ENCODE measurements around the gene INO80.
"Not testable (repeated sequence)": the region's sequence is repeated elsewhere in the genome, so short reads cannot be mapped to it uniquely, and the experiment has no call there.

INO80 gene

DNA sequence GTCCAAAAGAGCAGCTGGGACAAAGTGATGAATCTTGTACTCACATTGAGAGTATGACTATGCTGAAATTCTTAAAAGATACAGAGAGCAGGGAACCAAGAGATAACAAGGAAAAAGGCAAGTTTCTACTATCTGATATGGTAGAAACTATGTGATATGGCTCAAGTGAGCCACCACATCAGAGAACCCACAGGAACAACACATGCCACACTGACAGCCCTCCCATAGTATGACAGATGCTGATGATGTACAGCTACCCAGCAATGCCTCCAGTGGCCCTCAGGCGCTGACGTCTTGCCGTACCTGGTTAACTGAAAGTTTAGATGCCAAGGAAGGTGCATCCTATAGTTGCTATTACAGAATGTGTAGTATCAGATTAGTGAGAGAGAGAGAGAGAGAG is 120.4 kb downstream of the INO80 start:
- DNase-seq, result no peak

DNA sequence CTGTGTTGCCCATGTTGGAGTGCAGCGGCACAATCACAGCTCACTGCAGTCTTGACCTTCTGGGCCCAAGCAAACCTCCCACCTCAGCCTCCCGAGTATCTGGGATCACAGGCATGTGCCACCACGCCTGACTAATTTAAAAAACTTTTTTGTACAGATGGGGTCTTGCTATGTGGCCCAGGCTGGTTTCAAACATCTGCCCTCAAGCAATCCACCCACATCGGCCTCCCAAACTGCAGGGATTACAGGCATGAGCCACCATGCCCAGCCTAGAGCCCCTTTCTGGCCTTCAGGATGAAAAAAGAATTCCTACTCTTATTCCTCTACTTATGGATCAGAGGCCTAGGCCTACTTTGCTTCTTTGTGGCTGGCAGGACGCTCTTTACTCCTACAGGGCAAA is 123.3 kb downstream of the INO80 start:
- DNase-seq, result no peak

DNA sequence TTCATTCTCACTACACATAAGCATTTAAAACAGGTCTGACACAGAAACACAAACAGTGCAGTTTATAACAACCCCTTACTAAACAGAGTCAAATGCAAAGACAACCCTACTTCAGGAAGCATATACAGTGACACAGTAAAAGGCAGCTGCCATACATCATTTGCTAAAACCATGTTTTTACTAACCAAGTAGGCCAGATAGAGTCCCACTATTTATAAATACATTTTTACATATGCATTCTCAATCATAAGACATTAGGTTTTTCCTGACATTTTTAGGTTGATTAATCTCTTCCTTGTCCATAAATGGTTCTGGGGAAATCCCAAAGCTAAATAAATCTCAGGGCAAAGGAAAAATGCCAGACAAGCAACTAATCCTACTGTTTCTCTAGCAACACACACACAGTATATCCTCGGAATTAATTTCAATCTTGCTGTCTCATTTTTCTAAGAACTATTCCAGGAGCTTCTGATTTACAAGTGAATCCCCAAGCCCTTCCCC is 123.8 kb downstream of the INO80 start:
- no peak for DNase-seq

DNA sequence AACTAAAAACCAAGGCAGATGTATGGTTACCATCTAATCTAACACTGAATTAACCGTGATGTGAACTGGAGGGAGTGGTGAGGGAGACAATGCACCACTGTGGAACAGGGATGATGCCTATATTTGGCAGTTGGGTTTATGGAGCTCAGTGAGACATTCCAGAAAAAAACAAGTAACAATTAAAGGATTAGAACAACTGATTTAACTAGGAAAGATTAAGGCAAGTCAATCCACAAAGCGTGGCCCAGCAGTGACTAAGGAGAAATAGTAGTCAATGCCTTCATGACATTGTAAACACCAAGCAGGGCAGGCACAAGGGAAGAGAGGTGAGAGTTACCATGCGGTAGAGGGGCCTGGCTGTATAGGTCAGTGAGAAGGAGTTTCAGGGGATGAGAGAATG is 124.7 kb downstream of the INO80 start:
- DNase-seq, result no peak

DNA sequence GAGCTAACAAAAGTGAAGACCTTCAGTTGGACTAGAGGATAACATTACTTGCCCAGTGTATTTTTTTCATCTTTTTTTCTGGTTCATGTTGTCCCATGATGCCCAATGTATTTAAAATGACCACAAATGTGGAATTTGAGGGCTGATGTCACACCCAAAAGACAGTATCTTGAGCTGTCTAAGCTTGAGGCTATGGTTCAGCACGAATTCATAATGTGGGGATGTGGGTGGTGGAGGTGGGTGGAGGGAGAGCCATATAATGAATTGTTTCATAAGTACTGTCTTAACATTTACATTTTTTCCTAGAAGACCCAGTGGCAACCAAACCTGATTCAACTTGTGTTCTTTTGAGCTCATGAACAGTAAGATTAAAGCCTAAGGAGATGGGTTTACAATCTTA is 125.3 kb downstream of the INO80 start:
- no peak for DNase-seq

DNA sequence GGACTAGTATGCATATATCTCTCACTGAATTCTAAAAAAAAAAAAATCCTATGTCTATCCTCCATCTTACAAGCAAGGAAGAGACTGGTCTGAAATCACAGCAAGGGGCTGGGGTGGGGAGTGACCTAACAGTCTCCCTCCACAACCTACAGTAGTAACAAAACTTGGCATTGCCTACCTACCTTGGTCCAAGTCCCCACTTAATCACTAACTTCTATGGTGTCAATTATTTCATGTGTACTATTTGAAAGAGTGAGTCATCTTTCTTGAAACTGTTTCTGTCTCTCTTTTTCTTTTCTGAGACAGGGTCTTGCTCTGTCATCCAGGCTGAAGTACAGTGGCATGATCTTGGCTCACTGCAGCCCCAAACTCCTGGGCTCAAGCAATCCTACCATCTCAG is 126.0 kb downstream of the INO80 start:
- DNase-seq, result no peak

DNA sequence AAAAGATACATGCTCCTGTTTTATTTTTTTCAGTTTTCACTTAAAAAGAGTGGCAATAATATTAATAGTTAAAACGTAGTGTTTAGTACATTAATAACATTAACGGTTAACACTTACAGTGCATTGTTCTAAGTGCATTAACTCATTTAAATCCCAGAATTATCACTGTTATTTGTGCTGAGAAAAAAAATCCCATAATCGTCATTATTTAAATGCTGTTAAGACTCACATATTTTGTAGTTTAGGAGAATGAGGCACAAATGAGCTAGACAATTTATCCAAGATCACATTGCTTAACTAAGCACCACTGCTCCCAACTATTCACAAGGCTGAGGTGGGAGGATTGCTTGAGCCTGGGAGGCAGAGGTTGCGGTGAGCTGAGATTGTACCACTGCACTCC is 127.9 kb downstream of the INO80 start:
- no peak for DNase-seq

DNA sequence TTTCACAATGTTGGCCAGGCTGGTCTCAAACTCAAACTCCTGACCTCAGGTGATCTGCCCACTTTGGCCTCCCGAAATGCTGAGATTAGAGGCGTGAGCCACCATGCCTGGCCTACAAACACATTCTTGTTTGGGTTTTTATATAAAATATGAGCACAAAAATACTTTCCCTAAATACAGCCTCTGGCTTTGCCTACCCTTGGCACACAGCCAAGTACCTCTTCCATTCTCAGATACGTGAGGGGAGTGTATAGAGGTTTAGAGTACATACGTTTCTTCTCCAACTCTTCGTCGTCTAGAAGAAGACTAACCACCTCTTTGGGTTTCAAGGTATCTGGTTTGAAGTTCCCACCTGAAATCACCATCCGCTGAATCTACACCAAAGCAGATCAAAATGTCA is 129.3 kb downstream of the INO80 start:
- DNase-seq, result no peak

DNA sequence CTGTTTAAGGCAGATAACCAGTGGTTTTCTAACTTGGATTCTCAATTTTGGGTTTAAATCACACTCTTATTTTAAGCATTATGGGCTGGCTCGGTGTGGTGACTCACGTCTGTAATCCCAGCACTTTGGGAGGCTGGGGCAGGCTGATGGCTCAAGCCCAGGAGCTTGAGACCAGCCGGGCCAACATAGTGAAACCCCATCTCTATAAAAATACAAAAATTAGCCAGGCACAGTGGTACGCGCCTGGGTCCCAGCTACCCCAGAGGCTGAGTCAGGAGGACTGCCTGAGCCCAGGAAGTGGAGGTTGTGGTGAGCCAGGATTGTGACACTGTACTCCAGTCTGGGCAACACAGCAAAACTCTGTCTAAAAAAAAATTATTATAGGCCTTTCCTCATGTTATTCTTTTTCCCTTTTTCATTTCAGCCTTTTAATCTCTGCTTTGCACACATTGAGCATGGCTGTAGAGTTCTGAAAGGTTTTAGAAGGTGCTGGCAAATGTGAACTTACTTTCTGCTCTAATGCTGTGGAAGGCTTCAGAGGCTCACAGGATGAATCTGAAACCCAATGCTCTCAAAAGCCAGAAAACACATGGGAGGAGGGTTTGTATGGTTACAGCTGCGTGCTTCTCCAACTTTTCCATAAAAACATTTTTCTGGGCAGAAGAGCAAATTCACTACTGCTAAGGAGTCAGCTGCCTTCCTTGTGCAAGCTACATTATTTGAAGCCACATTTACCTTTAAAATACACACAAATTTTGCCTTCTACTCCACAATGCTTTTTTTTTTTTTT is 130.3 kb downstream of the INO80 start:
- DNase-seq, result no peak

DNA sequence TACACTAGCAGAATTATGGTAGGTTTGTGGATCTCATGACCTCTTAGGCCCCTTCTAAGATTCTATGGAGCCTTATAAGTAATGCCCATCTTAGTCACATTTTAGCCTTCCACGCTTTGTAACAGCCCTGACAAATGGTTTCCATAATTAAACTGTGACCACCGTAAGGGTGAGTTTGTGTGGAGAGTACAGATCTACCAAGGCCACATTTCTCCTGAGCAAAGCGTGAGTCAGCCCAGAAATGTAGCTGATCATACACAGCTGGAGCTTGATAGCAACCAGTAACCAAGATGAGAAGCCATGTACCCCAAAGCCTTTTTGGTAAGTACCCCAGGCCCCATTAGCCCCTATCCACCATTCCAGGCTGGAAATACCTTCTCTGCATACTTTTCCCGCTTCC is 131.1 kb downstream of the INO80 start:
- DNase-seq, result no peak

DNA sequence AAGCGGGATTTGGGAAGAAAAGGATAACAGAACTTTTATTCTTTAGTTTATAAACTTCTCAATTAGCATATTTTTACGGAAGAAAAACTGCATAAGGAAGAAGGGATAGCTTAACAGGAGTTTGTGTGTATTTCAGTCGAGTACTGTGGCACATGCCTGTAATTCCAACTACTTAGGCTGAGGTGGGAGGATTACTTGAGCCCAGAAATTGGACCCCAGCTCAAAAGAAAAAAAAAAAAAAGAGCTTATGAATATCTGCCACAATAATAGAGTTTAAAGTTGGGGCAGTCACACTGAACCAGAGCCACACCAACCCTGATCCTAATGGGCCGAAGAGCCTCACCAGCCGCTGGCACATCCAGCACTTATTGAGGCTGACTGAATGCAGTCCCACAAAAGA is 131.7 kb downstream of the INO80 start:
- DNase-seq, result no peak

DNA sequence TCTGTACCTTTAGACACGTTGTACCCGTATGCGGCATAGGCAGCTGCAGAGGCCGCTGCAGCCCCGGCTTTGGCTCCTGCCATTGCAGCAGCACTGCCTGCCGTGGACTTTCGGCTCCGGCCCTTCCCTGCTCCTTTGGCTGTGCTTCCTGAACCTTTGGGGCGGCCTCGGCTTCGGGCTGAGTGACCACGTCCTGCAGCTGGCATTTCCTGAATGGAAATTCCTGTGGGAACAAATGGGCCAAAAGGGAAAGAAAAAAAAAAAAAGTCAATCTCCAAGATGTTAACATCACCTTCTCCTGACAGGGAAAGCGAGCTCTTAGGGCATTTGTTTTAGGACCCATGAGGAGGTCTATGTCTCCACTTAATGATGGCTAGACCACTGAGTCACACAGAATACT is 133.2 kb downstream of the INO80 start:
- DNase-seq, result no peak

DNA sequence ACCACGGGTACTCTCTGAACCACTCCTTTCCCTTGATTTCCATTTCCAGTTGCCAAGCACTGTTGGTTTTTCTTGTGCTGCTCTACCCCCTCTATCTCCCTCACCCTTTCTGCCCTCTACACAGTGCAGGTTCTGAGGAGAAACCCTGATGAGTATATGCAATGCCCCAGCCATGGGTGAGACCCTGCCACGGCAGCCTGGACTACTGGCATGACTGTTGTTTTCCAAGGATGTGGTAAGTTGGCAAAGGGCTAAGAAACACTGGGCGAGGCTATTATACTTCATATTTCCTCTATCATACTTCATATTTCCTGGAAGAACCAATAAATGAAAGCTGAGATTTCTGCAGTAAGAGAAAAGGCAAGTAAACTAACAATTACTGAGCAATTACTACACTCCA is 134.9 kb downstream of the INO80 start:
- DNase-seq, result no peak

DNA sequence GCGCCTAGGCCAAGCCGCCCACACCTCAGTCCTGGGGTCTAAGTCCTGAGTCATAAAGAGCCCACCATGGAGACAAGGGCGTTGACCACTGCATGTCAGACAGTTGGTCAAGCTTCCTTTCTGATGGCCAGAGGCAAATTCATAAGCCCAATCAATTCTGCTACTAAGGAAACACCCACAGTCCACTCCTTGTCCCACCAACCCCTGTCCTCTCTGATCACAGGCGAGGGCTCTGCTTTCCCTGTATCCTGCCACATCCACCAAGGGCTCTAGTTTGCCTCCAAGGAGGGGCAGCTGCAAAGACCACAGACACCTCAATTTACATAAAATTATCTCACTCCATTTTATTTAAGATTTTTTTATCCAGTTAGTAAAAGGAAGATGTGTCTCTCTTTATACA is 137.5 kb downstream of the INO80 start:
- no peak for DNase-seq

DNA sequence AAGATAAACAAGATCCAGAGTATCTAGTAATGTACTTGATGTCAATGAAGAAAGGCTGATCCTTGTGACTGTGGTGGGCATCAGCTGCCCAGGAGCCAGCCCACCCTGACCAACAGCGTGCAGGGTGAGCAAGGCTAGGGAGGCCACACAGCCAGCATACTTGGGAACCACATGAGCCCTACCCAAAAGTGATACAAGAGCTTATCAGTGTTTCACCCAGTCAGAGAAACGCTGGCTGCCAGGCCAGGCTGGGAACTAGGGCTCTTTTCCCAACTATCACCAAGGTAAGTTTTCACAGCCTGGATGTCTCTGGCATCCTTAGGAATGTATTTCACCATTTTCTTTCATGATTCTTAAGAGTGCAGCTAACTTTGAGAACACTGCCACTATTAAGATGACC is 137.9 kb downstream of the INO80 start:
- DNase-seq, result no peak

DNA sequence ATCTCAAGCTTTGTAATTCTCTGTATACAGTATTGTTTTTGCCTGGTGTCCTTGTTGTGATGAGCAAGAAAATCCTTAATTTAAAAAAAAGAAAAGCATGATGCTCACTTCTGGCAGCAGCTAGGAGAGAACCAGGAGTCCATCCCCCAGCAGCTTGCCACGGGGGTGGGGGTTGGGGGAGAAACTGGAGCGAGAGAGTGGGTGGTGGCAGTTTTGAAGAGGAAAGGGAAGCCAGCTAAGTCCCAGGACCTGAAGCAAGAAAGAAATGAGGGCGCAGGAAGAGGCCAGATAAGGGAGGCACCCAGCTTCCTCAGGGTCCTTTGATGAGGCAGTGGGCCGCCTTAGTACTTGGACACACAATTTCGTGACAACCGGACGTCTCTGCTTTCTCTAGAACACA is 139.3 kb downstream of the INO80 start:
- DNase-seq, result no peak

DNA sequence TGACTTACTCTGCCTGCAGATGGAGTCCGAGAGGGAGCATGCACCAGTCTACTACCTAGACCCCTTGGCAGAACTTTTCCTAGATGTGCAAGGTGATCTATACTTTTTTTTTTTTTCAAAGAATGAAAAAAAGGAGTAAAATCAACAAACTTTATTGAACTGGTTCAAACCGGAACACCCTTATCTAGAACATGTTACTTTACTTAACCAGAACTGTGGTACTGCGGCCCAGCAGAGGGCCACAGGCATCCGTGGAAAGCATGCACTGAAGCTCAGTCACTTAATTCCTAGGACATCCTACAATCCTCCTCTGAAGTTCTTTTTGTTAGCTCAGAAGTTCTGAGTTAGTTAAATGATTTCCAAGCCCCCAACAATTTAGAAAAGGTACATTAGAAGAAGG is 141.2 kb downstream of the INO80 start:
- no peak for DNase-seq

DNA sequence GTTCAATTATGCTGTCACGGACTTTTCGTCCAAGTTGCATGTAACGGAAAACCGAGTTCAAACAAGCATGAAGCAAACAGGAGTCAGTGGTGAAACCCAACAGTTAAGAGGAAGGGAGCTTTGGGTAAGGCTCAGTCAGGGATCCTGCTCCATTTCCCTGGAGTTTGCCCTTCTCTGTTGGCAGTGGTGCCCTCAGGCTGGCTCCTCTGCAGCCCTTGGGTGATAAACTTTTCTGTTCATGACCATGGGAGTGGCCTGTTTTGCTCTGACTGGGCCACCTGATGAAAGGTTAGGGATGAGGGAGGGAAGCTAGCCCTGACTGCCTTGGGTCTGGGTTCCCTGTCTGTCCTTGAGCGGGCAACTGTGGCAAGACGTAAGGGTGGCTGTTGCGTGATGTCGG is 146.7 kb downstream of the INO80 start:
- DNase-seq, result no peak

DNA sequence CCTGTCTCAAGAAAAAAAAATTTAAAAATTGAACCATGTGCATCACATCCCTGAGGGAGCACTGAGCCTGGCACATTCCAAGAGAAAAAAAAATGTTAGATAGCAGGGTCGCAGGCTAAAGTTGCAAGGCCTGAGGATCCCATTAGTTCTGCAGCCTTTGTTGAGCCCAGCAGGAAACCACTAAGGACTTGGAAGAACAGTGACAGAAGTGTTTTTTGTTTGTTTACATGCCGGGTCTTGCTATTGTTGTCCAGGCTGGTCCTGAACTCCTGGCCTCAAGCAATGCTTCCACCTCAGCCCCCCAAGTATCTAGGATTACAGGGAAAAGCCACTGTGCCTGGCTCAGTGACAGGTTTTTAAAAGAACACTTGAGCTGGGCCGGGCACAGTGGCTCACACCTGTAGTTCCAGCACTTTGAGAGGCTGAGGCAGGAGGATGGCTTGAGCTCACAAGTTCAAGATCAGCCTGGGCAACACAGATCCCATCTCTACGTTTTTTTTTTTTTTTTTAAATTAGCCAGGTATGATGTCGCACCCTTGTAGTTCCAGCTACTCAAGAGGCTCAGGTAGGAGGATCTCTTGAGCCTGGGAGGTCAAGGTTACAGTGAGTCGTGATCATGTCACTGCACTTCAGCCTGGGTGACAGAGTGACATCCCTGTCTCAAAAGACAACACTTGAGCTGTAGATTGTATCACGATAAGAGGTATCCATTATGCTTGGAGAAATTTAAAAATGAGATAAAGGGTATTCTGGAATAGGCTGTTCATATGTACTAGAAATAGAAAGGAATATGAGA is 147.6 kb downstream of the INO80 start:
- no peak for DNase-seq

DNA sequence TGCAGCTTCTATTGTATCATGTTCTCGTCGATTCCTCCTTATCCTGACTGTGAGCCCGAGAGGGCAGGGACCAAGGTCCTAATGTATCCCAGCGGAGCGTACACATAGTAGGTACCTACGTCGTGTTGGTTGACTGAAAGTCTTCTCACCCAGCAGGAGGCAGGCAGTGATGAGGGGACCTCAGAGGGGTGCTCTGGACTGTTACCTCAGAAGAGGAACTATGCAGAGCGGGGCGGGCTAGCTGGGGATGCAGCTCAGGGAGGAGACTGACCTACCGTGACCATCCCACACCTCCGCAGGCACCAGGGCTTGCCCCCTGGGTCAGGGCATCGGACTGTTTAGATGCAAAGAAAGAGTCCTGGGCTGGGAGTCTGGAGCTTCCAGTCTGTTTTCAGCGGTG is 151.4 kb downstream of the INO80 start:
- DNase-seq, result no peak

DNA sequence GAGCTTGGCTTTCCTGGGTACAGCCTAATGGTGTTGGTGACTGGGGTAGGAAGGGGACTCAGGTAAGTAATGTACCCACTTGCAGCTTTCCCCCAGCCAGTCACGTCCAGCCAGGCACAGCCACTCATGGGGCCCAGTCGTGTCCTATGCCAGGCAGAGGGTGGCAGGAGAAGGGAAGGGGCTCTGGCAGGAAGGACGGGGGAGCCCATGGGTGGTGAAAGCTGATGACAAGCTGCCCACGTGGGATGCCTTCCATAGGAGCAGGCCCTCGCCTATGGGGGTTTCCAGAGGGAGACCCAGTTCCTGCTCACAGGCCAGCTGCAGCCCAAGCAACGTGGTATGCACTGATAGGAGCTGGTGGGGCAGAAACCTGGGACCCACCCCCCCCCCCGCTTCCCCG is 152.1 kb downstream of the INO80 start:
- no peak for DNase-seq

DNA sequence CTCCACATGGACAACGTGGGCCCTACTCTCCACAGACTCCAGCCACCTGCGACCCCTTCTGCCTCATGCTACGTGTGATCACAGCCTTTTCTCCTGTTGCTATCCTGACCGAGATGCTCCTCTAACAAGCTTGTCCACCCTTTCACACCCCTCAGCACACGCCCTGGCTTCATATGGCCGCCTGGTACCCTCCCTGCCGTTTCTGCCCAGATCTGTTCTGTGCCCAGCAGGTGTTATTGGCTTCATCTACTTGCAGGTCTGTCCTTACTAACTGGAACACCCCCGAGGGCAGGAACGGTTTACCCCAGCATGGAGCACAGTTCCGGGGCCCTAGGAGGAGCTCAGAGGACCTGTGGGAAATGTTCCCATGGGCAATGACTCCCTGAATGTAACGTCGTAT is 152.9 kb downstream of the INO80 start:
- DNase-seq, result no peak

DNA sequence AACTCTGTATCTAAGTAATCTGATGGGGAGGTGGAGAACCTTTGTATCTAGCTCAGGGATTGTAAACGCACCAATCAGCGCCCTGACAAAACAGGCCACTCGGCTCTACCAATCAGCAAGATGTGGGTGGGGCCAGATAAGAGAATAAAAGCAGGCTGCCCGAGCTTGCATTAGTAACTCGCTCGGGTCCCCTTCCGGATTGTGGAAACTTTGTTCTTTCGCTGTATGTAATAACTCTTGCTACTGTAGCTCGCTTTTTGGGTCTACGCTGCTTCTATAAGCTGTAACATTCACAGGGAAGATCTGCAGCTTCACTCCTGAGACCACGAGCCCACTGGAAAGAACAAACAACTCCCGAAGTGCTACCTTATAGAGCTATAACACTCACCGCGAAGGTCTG is 153.8 kb downstream of the INO80 start:
- DNase-seq, result not testable (repeated sequence)

DNA sequence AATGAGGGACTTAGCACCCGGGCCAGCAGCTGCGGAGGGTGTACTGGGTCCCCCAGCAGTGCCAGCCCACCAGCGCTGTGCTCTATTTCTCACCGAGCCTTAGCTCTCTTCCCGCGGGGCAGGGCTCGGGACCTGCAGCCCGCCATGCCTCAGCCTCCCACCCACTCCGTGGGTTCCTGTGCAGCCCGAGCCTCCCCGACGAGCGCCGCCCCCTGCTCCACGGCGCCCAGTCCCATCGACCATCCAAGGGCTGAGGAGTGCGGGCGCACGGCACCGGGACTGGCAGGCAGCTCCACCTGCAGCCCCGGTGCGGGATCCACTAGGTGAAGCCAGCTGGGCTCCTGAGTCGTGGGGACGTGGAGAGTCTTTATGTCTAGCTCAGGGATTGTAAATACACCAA is 154.3 kb downstream of the INO80 start:
- DNase-seq, result not testable (repeated sequence)

DNA sequence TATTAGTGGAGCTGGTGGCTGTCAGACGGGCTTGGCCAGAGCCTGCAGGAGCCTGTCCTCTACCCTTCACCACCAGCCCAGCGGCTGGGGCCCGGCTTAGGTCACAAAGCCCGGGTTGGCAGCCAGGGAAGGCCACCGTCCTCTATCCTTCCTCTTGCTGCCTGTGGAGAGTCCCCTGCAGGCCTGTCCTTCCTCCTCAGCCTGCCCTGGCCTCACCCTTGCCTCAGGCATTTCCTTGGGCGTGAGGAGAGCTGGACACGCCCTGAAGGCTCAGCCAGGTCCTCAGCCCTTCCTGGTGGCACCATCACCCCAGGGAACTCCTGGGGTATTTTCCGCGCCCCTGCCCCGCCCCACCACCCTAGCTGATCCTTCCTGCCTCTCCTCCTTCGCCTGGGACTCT is 155.2 kb downstream of the INO80 start:
- no peak for DNase-seq
